Hematopoietic multipotent progenitor cell treated with erythropoietin and hydrocortisone succinate and interleukin-3 and kit ligand, for 6 days (in vitro differentiated cells): Measurements from ENCODE around the gene PPRC1.

Source experiments
- DNase-seq: peaks from one replicate; pipeline ENCODE4 v3.0.0-alpha.2; 2015

PPRC1 gene

GRCh38 chr10:102191956-102192355 is 59.1 kb downstream of the PPRC1 start:
- no peak for DNase-seq

GRCh38 chr10:102195296-102195870 is 62.5 kb downstream of the PPRC1 start:
- DNase-seq: no peak

DNA sequence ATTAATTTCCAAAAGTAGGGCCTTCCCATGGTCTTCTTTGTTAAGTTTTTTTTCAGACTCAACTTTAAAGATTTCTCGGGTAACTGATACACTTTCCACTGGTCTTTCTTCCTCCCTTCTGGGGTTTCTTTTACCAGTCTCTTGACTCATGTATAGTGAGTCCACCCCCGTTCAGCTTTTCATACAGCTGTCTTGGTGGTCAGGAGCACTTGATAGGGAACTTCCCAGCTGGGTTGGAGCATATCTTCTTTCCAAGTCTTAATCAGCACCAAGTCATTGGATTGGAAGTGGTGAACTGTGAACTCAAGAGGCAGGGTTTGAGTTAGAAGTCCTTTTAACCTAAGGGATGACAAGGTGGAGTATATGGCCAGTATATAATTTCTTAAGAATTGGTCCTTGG is 64.1 kb downstream of the PPRC1 start:
- DNase-seq: no peak

GRCh38 chr10:102198027-102198426 is 65.2 kb downstream of the PPRC1 start:
- no peak for DNase-seq
